ENCODE results near the gene LAD1.
A peak's percentile ranks its signal among the peaks of the same experiment; 100 is the strongest.

The LAD1 gene, protein sequence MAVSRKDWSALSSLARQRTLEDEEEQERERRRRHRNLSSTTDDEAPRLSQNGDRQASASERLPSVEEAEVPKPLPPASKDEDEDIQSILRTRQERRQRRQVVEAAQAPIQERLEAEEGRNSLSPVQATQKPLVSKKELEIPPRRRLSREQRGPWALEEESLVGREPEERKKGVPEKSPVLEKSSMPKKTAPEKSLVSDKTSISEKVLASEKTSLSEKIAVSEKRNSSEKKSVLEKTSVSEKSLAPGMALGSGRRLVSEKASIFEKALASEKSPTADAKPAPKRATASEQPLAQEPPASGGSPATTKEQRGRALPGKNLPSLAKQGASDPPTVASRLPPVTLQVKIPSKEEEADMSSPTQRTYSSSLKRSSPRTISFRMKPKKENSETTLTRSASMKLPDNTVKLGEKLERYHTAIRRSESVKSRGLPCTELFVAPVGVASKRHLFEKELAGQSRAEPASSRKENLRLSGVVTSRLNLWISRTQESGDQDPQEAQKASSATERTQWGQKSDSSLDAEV

DNA sequence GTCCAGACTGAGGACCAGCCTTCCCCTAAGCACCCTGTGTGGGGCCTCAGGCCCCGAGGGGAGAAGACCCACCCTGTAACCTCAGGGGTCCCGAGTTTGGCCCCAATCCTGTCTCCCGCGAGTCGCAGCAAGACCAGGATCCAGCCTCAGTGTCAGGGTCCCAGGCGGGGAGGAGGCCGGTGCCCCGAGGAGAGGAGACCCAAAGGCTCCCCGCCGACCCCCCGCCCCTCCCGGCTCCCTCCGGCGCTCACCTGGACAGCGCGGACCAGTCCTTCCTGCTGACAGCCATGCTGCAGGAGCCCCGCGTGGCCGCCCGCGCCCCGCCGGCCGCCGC lies at the start of gene LAD1:
Gene LAD1 (minus strand): TSS at position 307 of the 334 bp plus-strand sequence. CDS start 18 bp downstream, at position 289.
- Histone ChIP-seq H3K27me3 (ENCODE audit: control insufficient read depth, insufficient read depth, low read length) (peaks cover 1% of the 10 kb centered on the region; the same call in 1 of the 2 replicates), H3K9me3 (ENCODE audit: control insufficient read depth, insufficient read depth, low read length) (no peaks in the 10 kb centered on the region), H3K27ac (ENCODE audit: low read length) (no peak within 1 kb of the TSS), H3K36me3 (ENCODE audit: control insufficient read depth, insufficient read depth, low read length) (no peaks in the 10 kb centered on the region), H3K4me3 (ENCODE audit: low read length) (peak within 1 kb of the TSS; percentile 42; the same call in 1 of the 2 replicates), H3K4me1 (ENCODE audit: control insufficient read depth, insufficient read depth, low read length) (peaks cover 7% of the 10 kb centered on the region)
- no peak for DNase-seq (ENCODE audit: low read depth, low spot score)
- WGBS (ENCODE audit: insufficient coverage, insufficient read length) = no CpG with 5 or more reads among the region's 25 CpGs

DNA sequence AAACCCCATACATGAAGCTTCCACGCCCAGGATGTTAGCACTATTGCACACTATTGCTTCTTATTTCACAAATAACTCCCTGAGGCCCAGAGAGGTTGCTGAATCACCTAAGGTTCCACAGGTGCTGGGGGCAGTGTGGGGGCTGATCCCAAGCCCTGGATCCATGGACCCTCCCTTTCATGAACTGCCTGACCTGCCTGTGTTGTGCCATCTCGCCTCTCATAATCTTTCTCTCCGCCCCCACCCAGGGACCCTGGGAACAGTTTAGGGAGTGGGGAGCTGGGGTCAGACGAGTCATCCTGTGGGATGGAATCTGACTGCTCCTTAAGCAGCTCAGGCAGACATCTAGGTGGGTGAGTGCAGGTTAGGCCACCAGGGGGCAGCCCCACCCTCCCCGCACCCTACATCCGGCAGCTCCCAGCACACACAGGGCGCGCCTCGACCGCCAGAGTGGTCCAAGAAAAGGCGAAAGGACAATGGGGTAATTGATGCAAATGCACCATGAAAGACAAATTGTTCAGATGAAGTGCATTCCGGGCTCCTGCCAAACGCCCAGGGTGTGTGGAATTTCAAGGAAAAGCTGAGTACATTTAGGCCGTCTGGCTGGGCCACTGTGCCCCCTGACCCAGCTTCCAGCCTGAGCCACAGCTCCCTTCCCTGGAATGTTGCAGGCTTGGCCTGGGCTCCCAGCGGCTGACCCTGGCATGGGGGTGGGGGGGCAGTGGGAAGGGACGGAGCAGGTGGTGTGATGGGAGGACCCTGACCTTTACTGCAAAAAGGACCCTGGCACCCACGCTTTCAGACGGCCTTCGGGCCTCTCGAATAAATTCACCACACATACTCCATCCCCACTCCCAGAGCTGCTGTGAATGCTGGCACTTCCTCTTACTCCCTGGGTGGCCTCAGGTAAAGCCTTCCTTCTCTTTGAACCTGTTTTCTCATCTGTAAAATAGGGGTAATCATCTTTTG lies 49.1 kb upstream of the LAD1 start:
- no peaks in the 10 kb centered on the region for H3K27me3 ChIP-seq (ENCODE audit: control insufficient read depth, insufficient read depth, low read length)
- no peaks in the 10 kb centered on the region for H3K9me3 ChIP-seq (ENCODE audit: control insufficient read depth, insufficient read depth, low read length)
- WGBS (ENCODE audit: insufficient coverage, insufficient read length) = no CpG with 5 or more reads among the region's 20 CpGs
- no peak overlapping the region for H3K27ac ChIP-seq (ENCODE audit: low read length)
- H3K36me3 ChIP-seq (ENCODE audit: control insufficient read depth, insufficient read depth, low read length) = no peaks in the 10 kb centered on the region
- no peak overlapping the region for H3K4me3 ChIP-seq (ENCODE audit: low read length)
- H3K4me1 ChIP-seq (ENCODE audit: control insufficient read depth, insufficient read depth, low read length) = peaks cover 9% of the 10 kb centered on the region
- no peak for DNase-seq (ENCODE audit: low read depth, low spot score)

DNA sequence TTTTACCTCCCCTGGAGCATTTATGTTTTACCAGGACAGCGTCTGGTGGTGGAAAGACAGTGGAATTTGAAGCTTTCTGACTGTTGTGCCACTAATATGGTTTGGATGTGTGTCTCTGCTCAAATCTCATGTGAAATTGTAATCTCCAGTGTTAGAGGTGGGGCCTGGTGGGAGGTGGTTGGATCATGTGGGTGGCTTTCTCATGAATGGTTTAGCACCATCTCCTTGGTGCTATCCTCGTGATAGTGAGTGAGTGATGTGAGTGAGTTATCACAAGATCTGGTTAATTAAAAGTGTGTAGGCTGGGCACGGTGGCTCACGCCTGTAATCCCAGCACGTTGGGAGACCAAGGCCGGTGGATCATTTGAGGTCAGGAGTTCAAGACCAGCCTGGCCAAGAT lies 46.2 kb upstream of the LAD1 start:
- Histone ChIP-seq H3K4me1 (ENCODE audit: control insufficient read depth, insufficient read depth, low read length) (peaks cover 6% of the 10 kb centered on the region), H3K27ac (ENCODE audit: low read length) (no peak overlapping the region), H3K36me3 (ENCODE audit: control insufficient read depth, insufficient read depth, low read length) (no peaks in the 10 kb centered on the region), H3K4me3 (ENCODE audit: low read length) (no peak overlapping the region), H3K9me3 (ENCODE audit: control insufficient read depth, insufficient read depth, low read length) (no peaks in the 10 kb centered on the region), H3K27me3 (ENCODE audit: control insufficient read depth, insufficient read depth, low read length) (no peaks in the 10 kb centered on the region)
- no CpG with 5 or more reads among the region's 6 CpGs for WGBS (ENCODE audit: insufficient coverage, insufficient read length)
- DNase-seq (ENCODE audit: low read depth, low spot score) = no peak

DNA sequence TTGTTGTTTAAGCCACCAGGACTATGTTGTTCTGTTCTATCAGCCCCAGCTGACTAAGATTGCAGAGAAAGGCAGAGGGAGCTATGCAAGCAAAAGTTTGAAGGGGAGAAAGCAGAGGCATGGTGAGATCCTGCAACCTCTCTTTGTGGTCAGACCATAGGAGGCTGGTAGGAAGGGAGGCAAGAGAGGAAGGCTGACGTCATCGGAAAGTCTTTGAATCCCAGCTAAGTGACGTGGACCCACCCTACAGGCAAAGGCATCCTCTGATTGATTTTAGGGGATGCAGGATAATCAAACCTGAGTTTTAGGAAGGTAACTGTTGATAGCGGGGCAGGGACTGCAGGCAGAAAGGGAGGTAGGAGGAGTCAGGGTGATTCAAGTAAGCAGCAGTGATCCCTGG lies 45.7 kb upstream of the LAD1 start:
- no peaks in the 10 kb centered on the region for H3K9me3 ChIP-seq (ENCODE audit: control insufficient read depth, insufficient read depth, low read length)
- H3K36me3 ChIP-seq (ENCODE audit: control insufficient read depth, insufficient read depth, low read length) = no peaks in the 10 kb centered on the region
- no peak overlapping the region for H3K4me3 ChIP-seq (ENCODE audit: low read length)
- H3K27me3 ChIP-seq (ENCODE audit: control insufficient read depth, insufficient read depth, low read length) = no peaks in the 10 kb centered on the region
- peaks cover 6% of the 10 kb centered on the region for H3K4me1 ChIP-seq (ENCODE audit: control insufficient read depth, insufficient read depth, low read length)
- H3K27ac ChIP-seq (ENCODE audit: low read length) = no peak overlapping the region
- no CpG with 5 or more reads among the region's 4 CpGs for WGBS (ENCODE audit: insufficient coverage, insufficient read length)
- DNase-seq (ENCODE audit: low read depth, low spot score) = no peak

DNA sequence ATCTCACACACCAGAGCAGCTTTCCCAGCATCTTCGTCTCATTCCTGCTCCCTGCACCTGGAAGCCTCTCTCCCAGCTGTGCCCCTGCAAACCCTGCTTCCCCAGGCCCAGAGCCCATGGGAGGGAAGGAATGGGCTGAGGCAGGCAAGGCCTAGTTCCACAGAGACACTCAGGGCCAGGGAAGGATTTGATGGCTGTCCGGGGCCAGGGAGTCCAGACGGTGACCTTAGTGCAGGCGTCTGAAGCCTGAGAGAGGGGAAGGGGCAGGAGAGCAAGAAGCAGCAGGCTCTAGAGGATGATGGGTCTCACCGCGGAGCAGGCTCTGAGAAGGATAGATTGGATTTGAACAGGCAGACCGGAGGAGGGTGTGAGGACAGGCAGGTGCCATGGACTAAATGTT lies 44.6 kb upstream of the LAD1 start:
- Histone ChIP-seq H3K36me3 (ENCODE audit: control insufficient read depth, insufficient read depth, low read length) (no peaks in the 10 kb centered on the region), H3K4me1 (ENCODE audit: control insufficient read depth, insufficient read depth, low read length) (0 out of 2 replicates have a peak, but pooled peaks cover 1% of the 10 kb centered on the region), H3K4me3 (ENCODE audit: low read length) (no peak overlapping the region), H3K27me3 (ENCODE audit: control insufficient read depth, insufficient read depth, low read length) (no peaks in the 10 kb centered on the region), H3K9me3 (ENCODE audit: control insufficient read depth, insufficient read depth, low read length) (no peaks in the 10 kb centered on the region), H3K27ac (ENCODE audit: low read length) (no peak overlapping the region)
- DNase-seq (ENCODE audit: low read depth, low spot score) = no peak
- WGBS (ENCODE audit: insufficient coverage, insufficient read length) = no CpG with 5 or more reads among the region's 7 CpGs

DNA sequence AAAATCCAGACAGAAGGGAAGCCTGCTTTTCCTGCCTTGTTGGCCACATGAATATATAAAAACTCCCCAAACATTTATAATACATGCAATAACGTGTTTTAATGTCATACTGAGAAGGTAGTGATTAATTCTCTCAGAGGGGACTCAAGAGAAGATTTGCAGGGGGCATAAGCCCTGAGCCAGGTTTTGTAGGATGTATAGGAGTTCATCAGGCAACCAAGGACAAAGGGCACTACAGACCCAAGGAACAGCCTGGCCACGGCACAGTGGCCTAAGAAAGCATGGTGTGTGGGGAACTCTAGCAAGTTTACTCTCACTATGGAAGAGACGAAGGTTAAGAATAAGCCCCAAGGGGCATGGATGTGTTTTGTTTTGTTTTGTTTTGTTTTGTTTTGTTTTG lies 37.8 kb upstream of the LAD1 start:
- no peak for DNase-seq (ENCODE audit: low read depth, low spot score)
- no CpG with 5 or more reads among the region's 3 CpGs for WGBS (ENCODE audit: insufficient coverage, insufficient read length)
- Histone ChIP-seq H3K36me3 (ENCODE audit: control insufficient read depth, insufficient read depth, low read length) (no peaks in the 10 kb centered on the region), H3K9me3 (ENCODE audit: control insufficient read depth, insufficient read depth, low read length) (no peaks in the 10 kb centered on the region), H3K4me3 (ENCODE audit: low read length) (no peak overlapping the region), H3K27ac (ENCODE audit: low read length) (no peak overlapping the region), H3K27me3 (ENCODE audit: control insufficient read depth, insufficient read depth, low read length) (no peaks in the 10 kb centered on the region), H3K4me1 (ENCODE audit: control insufficient read depth, insufficient read depth, low read length) (no peaks in the 10 kb centered on the region; the same call in 1 of the 2 replicates)

DNA sequence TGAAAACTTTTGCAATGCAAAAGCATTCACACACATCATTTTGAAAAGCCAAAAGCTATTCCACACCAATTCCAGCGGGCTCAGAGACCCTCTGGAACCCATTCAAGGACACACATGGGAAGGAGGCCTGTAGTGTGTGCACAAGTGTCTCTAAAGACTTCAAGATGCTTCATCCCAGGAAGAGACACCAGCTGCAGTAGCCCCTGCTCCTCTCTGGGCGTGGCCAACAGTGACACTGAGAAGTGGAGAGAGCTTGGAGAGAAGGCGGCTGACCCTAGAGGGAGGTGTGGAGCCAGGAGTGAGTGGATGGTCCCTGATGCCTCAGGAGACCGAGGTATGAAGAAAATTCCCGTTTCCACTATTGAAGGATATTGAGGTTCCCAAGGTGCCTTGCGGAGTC lies 37.3 kb upstream of the LAD1 start:
- DNase-seq (ENCODE audit: low read depth, low spot score) = no peak
- Histone ChIP-seq H3K27me3 (ENCODE audit: control insufficient read depth, insufficient read depth, low read length) (no peaks in the 10 kb centered on the region), H3K27ac (ENCODE audit: low read length) (no peak overlapping the region), H3K9me3 (ENCODE audit: control insufficient read depth, insufficient read depth, low read length) (no peaks in the 10 kb centered on the region), H3K4me3 (ENCODE audit: low read length) (no peak overlapping the region), H3K4me1 (ENCODE audit: control insufficient read depth, insufficient read depth, low read length) (peaks cover under 1% of the 10 kb centered on the region; the same call in 1 of the 2 replicates), H3K36me3 (ENCODE audit: control insufficient read depth, insufficient read depth, low read length) (no peaks in the 10 kb centered on the region)
- WGBS (ENCODE audit: insufficient coverage, insufficient read length) = no CpG with 5 or more reads among the region's 6 CpGs

DNA sequence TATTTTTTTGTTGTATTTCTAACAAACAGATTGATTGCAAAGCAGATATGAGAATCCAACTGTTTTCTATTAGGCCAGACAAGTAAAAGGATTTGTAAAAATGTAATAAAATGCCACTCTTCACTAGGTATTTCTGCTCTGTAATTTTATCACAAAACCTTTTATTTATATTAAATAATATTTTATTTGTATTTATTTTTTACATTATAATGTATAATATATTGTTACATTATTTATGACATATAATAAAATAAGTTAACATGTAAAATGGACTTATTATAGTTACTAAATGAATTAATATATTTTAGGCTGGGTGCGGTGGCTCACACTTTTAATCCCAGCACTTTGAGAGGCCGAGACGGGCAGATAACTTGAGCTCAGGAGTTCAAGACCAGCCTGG lies 35.1 kb upstream of the LAD1 start:
- DNase-seq (ENCODE audit: low read depth, low spot score) = no peak
- Histone ChIP-seq H3K27ac (ENCODE audit: low read length) (no peak overlapping the region), H3K4me3 (ENCODE audit: low read length) (no peak overlapping the region), H3K4me1 (ENCODE audit: control insufficient read depth, insufficient read depth, low read length) (peaks cover 1% of the 10 kb centered on the region; the same call in 1 of the 2 replicates), H3K36me3 (ENCODE audit: control insufficient read depth, insufficient read depth, low read length) (no peaks in the 10 kb centered on the region), H3K27me3 (ENCODE audit: control insufficient read depth, insufficient read depth, low read length) (no peaks in the 10 kb centered on the region), H3K9me3 (ENCODE audit: control insufficient read depth, insufficient read depth, low read length) (no peaks in the 10 kb centered on the region)
- no CpG with 5 or more reads among the region's 3 CpGs for WGBS (ENCODE audit: insufficient coverage, insufficient read length)

DNA sequence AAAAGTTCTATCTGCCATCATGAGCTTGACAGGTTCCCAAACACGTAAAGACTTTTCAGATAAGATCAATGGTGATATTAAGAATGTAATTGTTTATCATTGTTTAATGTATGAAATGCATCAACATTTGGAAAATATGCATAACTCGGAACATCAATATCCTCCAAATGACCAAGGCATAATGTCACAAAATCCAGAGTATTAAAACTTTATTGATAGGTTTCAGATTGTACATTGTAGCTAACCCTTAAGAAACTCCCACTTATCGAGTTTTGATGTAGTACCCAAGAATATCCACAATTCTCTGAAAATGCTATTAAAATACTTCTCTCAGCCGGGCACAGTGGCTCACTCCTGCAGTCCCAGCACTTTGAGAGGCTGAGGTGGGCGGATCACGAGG lies 34.5 kb upstream of the LAD1 start:
- Histone ChIP-seq H3K36me3 (ENCODE audit: control insufficient read depth, insufficient read depth, low read length) (no peaks in the 10 kb centered on the region), H3K4me3 (ENCODE audit: low read length) (no peak overlapping the region), H3K9me3 (ENCODE audit: control insufficient read depth, insufficient read depth, low read length) (no peaks in the 10 kb centered on the region), H3K27ac (ENCODE audit: low read length) (no peak overlapping the region), H3K27me3 (ENCODE audit: control insufficient read depth, insufficient read depth, low read length) (no peaks in the 10 kb centered on the region), H3K4me1 (ENCODE audit: control insufficient read depth, insufficient read depth, low read length) (peaks cover 1% of the 10 kb centered on the region; the same call in 1 of the 2 replicates)
- no CpG with 5 or more reads among the region's 6 CpGs for WGBS (ENCODE audit: insufficient coverage, insufficient read length)
- no peak for DNase-seq (ENCODE audit: low read depth, low spot score)

DNA sequence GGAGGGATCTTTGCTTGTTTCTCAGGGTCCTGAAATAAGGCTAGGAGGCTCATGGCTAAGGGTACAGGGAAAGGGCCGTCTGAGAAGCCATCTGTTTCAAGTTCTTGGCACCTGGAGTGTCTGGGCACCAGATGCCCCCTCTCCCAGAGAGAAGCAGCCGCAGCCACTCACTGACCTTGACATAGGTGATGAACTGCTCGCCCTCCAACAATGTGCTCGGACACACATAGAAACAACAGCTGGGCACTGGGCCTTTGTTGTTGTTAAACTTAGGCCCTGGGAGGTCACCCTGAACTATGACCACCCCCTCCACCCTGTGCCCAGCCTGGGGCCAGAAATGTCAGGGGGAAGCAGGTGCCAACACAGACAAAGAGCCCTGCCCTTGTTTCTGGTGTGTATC lies 31.7 kb upstream of the LAD1 start:
- Histone ChIP-seq H3K4me1 (ENCODE audit: control insufficient read depth, insufficient read depth, low read length) (peaks cover 1% of the 10 kb centered on the region; the same call in 1 of the 2 replicates), H3K27me3 (ENCODE audit: control insufficient read depth, insufficient read depth, low read length) (no peaks in the 10 kb centered on the region), H3K9me3 (ENCODE audit: control insufficient read depth, insufficient read depth, low read length) (no peaks in the 10 kb centered on the region), H3K27ac (ENCODE audit: low read length) (no peak overlapping the region), H3K4me3 (ENCODE audit: low read length) (no peak overlapping the region), H3K36me3 (ENCODE audit: control insufficient read depth, insufficient read depth, low read length) (no peaks in the 10 kb centered on the region)
- DNase-seq (ENCODE audit: low read depth, low spot score) = no peak
- no CpG with 5 or more reads among the region's 4 CpGs for WGBS (ENCODE audit: insufficient coverage, insufficient read length)
